ENCODE data around the gene DUSP1. TPM values are rescaled to one million over a fixed set of nuclear protein-coding genes. Genes with fewer than 3 reads are reported as not detected.
A peak's percentile ranks its signal among the peaks of the same experiment; 100 is the strongest.

DUSP1 gene
- total RNA-seq, 1 experiment from 2014 or later, result 10.3 TPM

- peak overlapping the region; percentile 63 for H3K4me2 ChIP-seq
- peaks cover 37% of the 10 kb centered on the region for H3F3A ChIP-seq (ENCODE audit: insufficient read depth, low read depth)
- H3K27me3 ChIP-seq (ENCODE audit: insufficient read depth, low read depth), result no peaks in the 10 kb centered on the region
- peak overlapping the region; percentile 96 for H3K27ac ChIP-seq
- no peaks in the 10 kb centered on the region for H4K20me1 ChIP-seq (ENCODE audit: insufficient read depth)
- peak overlapping the region; percentile 5; the same call in 1 of the 2 replicates for H3K4me3 ChIP-seq
- no peaks in the 10 kb centered on the region for H3K36me3 ChIP-seq (ENCODE audit: low read depth)
- no peaks in the 10 kb centered on the region for H3K79me2 ChIP-seq (ENCODE audit: low read depth)
- H3K9me3 ChIP-seq (ENCODE audit: insufficient read depth, low read depth), result no peaks in the 10 kb centered on the region
- H2AFZ ChIP-seq, result peak overlapping the region; percentile 69
- CTCF ChIA-PET, result interaction anchor here (0.5 to 2.5 kb wide), 8 partner anchors 17 to 1198 kb away, joined by 3 to 10 read pairs (median 4); no protein-coding TSS in a partner anchor
- BruUV-seq (replicated peaks), result TSS peak; percentile 96
- intact Hi-C loops (cut with micrococcal nuclease; ENCODE audit: unreplicated experiment), result loop anchor here (1.0 kb wide), 6 partner anchors 25 to 171 kb away; no protein-coding TSS in a partner anchor
- no peaks in the 10 kb centered on the region for H3K9me2 ChIP-seq (ENCODE audit: insufficient read depth)
- TF ChIP-seq EZH2 (IDR thresholded peaks at IDR 0.05; ENCODE audit: low read depth), result no peak
- no peak for TF ChIP-seq CTCF (conservative IDR thresholded peaks at IDR 0.05)
- DNase-seq, result peak; percentile 89
- POLR2A ChIA-PET (ENCODE audit: unreplicated experiment), result interaction anchor here (0.5 to 1.2 kb wide), 8 partner anchors 28 to 250 kb away, joined by 5 to 12 read pairs (median 10); partner anchors contain the start of genes ATP6V0E1 and RPL26L1
- H3K4me1 ChIP-seq (replicated peaks; ENCODE audit: insufficient read depth), result peaks cover 44% of the 10 kb centered on the region
Measured at GRCh38 chr5:172733131-172733973, 37.6 kb downstream of the DUSP1 start.

GRCh38 chr5:172732201-172732865, 38.7 kb downstream of the DUSP1 start:
- Histone ChIP-seq H3K4me2 (peak overlapping the region; percentile 63; the same call in 1 of the 2 replicates), H3K9me2 (ENCODE audit: insufficient read depth) (no peaks in the 10 kb centered on the region), H2AFZ (no peak overlapping the region), H3K27me3 (ENCODE audit: insufficient read depth, low read depth) (no peaks in the 10 kb centered on the region), H3K4me1 (replicated peaks; ENCODE audit: insufficient read depth) (peaks cover 44% of the 10 kb centered on the region), H3K27ac (peak overlapping the region; percentile 96), H4K20me1 (ENCODE audit: insufficient read depth) (no peaks in the 10 kb centered on the region), H3F3A (ENCODE audit: insufficient read depth, low read depth) (peaks cover 37% of the 10 kb centered on the region), H3K36me3 (ENCODE audit: low read depth) (no peaks in the 10 kb centered on the region), H3K9me3 (ENCODE audit: insufficient read depth, low read depth) (no peaks in the 10 kb centered on the region), H3K79me2 (ENCODE audit: low read depth) (no peaks in the 10 kb centered on the region), H3K4me3 (no peak overlapping the region)
- ChIA-PET CTCF (interaction anchor here (1.4 to 2.5 kb wide), 2 partner anchors 16 to 17 kb away, joined by 4 to 10 read pairs; no protein-coding TSS in a partner anchor), POLR2A (ENCODE audit: unreplicated experiment) (interaction anchor here (0.6 to 0.9 kb wide), 2 partner anchors 14 to 33 kb away, joined by 4 to 20 read pairs; no protein-coding TSS in a partner anchor)
- no peak for DNase-seq
- no peak for TF ChIP-seq CTCF (conservative IDR thresholded peaks at IDR 0.05)
- no peak for TF ChIP-seq EZH2 (IDR thresholded peaks at IDR 0.05; ENCODE audit: low read depth)
- intact Hi-C loops (cut with micrococcal nuclease; ENCODE audit: unreplicated experiment), result no loop called here
- no TSS peak for BruUV-seq (replicated peaks)

- Histone ChIP-seq H3K36me3 (ENCODE audit: low read depth) (no peaks in the 10 kb centered on the region), H3K9me3 (ENCODE audit: insufficient read depth, low read depth) (no peaks in the 10 kb centered on the region), H4K20me1 (ENCODE audit: insufficient read depth) (no peaks in the 10 kb centered on the region), H3K79me2 (ENCODE audit: low read depth) (no peaks in the 10 kb centered on the region), H2AFZ (no peak overlapping the region), H3K4me2 (peak overlapping the region; percentile 18; the same call in 1 of the 2 replicates), H3K9me2 (ENCODE audit: insufficient read depth) (no peaks in the 10 kb centered on the region), H3F3A (ENCODE audit: insufficient read depth, low read depth) (peaks cover 37% of the 10 kb centered on the region), H3K27me3 (ENCODE audit: insufficient read depth, low read depth) (no peaks in the 10 kb centered on the region), H3K4me1 (replicated peaks; ENCODE audit: insufficient read depth) (peaks cover 44% of the 10 kb centered on the region), H3K4me3 (no peak overlapping the region), H3K27ac (no peak overlapping the region)
- intact Hi-C loops (cut with micrococcal nuclease; ENCODE audit: unreplicated experiment), result no loop called here
- ChIA-PET POLR2A (ENCODE audit: unreplicated experiment) (interaction anchor here (0.9 kb wide), 1 partner anchor 15 kb away, joined by 4 read pairs; no protein-coding TSS in a partner anchor), CTCF (interaction anchor here (2.5 kb wide), 1 partner anchor 15 kb away, joined by 10 read pairs; no protein-coding TSS in a partner anchor)
- BruUV-seq (replicated peaks), result no TSS peak
- DNase-seq, result no peak
- no peak for TF ChIP-seq EZH2 (IDR thresholded peaks at IDR 0.05; ENCODE audit: low read depth)
- TF ChIP-seq CTCF (conservative IDR thresholded peaks at IDR 0.05), result no peak
Measured at GRCh38 chr5:172731680-172732074, 39.3 kb downstream of the DUSP1 start.
